Fibroblast of mammary gland (primary cell): ENCODE measurements around the gene CBX2.

Source experiments
- DNase-seq: peaks from one replicate; pipeline ENCODE4 v3.0.0-alpha.2; 2010; ENCODE audit warnings: low read depth
- H3K4me3 ChIP-seq: 2 replicates; pipeline ENCODE4 v1.5.1; 2011; ENCODE audit warnings: low read depth, mild to moderate bottlenecking, low read length, moderate library complexity; ENCODE audit not compliant: control insufficient read depth
- CTCF ChIP-seq: conservative IDR thresholded peaks from 2 replicates; pipeline ENCODE4 v1.5.1; 2011; ENCODE audit warnings: low read depth, low read length, inconsistent platforms; ENCODE audit not compliant: control insufficient read depth, insufficient read depth

The CBX2 gene

GRCh38 chr17:79788455-79788854 is 10.5 kb downstream of the CBX2 start:
- no peak for DNase-seq
- no peak for TF ChIP-seq CTCF

GRCh38 chr17:79788989-79789942 is 11.3 kb downstream of the CBX2 start:
- H3K4me3 ChIP-seq = no peak overlapping the region
- TF ChIP-seq CTCF = no peak
- no peak for DNase-seq

More at GRCh38 chr17:79788455-79788854, 10.5 kb downstream of the CBX2 start:
- no peak overlapping the region for H3K4me3 ChIP-seq

GRCh38 chr17:79789943-79790804 is 12.2 kb downstream of the CBX2 start:
- DNase-seq = no peak
- TF ChIP-seq CTCF = no peak
- no peak overlapping the region for H3K4me3 ChIP-seq

- no peak for DNase-seq
- TF ChIP-seq CTCF = no peak
- H3K4me3 ChIP-seq = no peak overlapping the region
Observed at GRCh38 chr17:79790805-79791734, 13.1 kb downstream of the CBX2 start.

GRCh38 chr17:79791735-79792161 is 13.8 kb downstream of the CBX2 start:
- DNase-seq = no peak
- no peak for TF ChIP-seq CTCF
- H3K4me3 ChIP-seq = no peak overlapping the region
